HG03575 (cell line): Measurements from ENCODE around the gene GABPA.
"Not testable (repeated sequence)": the region's sequence is repeated elsewhere in the genome, so short reads cannot be mapped to it uniquely, and the experiment has no call there.

ENCODE experiments used
- ATAC-seq: cut with Tn5 transposase; IDR thresholded peaks from one replicate; pipeline ENCODE4 v1.9.1; 2021; ENCODE audit not compliant: unreplicated experiment, insufficient number of reproducible peaks, low FRiP score; ENCODE audit errors: extremely low read depth

GABPA gene

GRCh38 chr21:25735646-25736597, 1.1 kb downstream of the GABPA start:
- ATAC-seq = no peak

- ATAC-seq = no peak
Observed at GRCh38 chr21:25737421-25737820, 2.6 kb downstream of the GABPA start.

- ATAC-seq = no peak
Observed at GRCh38 chr21:25742900-25743299, 8.1 kb downstream of the GABPA start.

- ATAC-seq = no peak
Observed at GRCh38 chr21:25744854-25745253, 10.1 kb downstream of the GABPA start.

- ATAC-seq = no peak
Observed at GRCh38 chr21:25750085-25750484, 15.3 kb downstream of the GABPA start.

GRCh38 chr21:25752416-25752815, 17.6 kb downstream of the GABPA start:
- no peak for ATAC-seq

- ATAC-seq = no peak
Observed at GRCh38 chr21:25756190-25756932, 21.6 kb downstream of the GABPA start.

- ATAC-seq = no peak
Observed at GRCh38 chr21:25757531-25757930, 22.8 kb downstream of the GABPA start.

- ATAC-seq = no peak
Observed at GRCh38 chr21:25759573-25759972, 24.8 kb downstream of the GABPA start.

- ATAC-seq = no peak
Observed at GRCh38 chr21:25760061-25760460, 25.3 kb downstream of the GABPA start.

- no peak for ATAC-seq
Observed at GRCh38 chr21:25760677-25761076, 25.9 kb downstream of the GABPA start.

GRCh38 chr21:25764065-25764464, 29.3 kb downstream of the GABPA start:
- no peak for ATAC-seq

- ATAC-seq = no peak
Observed at GRCh38 chr21:25767921-25768320, 33.1 kb downstream of the GABPA start.

GRCh38 chr21:25772686-25773085, 37.9 kb downstream of the GABPA start:
- ATAC-seq = no peak

- no peak for ATAC-seq
Observed at GRCh38 chr21:25776440-25776839, 41.7 kb downstream of the GABPA start.

GRCh38 chr21:25778126-25778875, 43.5 kb downstream of the GABPA start:
- not testable (repeated sequence) for ATAC-seq

GRCh38 chr21:25788677-25789076, 53.9 kb downstream of the GABPA start:
- ATAC-seq = no peak

GRCh38 chr21:25790122-25790877, 55.5 kb downstream of the GABPA start:
- peak; percentile 48 for ATAC-seq

- no peak for ATAC-seq
Observed at GRCh38 chr21:25790878-25791204, 56.1 kb downstream of the GABPA start.
